Measurements from ENCODE around the gene CDK5RAP2.

The CDK5RAP2 gene

DNA sequence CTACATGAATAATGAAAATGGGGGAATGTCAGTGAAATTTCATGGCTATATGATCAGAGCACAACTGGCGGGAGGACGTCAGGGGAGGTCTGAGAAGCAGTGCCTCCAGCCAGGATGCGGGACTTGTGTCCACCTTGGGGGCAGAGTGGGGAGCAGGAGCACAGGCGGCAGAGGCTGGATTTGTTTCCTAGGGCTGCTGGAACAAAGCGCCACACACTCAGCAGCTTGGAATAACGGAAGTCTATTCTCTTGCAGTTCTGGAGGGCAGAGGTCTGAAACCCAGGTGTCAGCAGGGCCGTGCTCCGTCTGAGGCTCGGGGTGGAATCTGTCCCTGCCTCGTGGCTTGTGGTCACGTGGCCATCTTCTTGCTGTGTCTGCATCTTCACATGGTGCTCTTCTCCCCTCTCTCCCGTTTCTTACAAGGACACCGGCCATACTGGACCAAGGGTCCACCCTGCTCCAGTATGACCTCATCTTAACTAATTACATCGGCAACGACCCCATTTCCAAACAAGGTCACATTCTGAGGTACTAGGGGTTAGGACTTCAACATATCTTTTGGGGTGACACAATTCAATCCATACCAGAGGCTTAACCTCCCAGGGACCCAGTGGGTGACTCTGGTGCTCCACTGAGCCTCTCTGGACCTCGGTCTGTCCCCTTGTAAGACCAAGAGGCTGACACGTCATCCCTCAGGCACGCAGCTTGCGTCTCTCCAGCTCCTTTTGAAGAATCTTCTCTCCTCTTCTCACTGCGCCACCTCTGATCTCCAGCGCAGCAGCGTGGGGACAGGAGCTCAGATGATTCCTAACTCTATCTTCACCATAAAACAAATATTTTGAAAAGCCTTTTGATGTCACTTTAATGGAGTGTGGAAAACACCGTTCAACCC is 202.5 kb downstream of the CDK5RAP2 start:
- no peak for DNase-seq

DNA sequence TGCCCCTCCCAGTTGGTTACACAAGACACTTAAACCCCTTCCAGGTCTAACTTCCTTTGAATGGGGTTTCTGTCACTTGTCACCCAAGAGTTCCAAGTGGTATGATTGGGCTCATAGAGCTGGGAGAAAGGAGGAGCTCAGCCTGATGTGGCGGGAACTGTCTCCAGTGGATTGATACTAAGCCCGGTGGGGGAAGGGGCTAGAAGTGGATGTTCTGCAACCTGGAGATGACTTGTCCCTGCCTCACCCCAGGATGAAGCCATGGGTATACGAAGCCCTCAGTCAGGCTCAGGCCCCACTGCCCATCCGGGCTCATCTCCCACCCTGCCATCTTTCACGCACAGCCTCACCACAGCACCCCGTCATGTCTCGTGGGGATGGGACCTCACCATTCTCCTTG is 203.9 kb downstream of the CDK5RAP2 start:
- DNase-seq = no peak

DNA sequence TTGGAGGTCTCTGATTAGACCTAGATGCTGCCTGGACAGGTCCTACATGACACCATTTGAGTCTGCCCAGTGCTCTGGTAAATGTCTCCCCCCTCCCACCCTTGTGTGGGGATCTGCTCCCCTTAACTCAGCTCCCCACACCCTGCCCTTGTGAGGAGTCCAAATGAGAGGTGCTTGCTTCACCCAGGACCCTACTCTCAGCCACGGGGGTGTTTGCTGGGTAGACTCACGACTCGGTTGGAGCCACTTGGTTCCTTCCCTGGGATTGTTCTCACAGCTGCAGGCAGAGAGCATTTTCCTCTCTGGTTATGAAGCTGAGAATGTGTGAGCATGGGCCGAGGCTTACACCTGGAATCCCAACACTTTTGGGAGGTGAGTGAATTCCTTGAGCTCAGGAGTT is 204.7 kb downstream of the CDK5RAP2 start:
- DNase-seq = no peak

DNA sequence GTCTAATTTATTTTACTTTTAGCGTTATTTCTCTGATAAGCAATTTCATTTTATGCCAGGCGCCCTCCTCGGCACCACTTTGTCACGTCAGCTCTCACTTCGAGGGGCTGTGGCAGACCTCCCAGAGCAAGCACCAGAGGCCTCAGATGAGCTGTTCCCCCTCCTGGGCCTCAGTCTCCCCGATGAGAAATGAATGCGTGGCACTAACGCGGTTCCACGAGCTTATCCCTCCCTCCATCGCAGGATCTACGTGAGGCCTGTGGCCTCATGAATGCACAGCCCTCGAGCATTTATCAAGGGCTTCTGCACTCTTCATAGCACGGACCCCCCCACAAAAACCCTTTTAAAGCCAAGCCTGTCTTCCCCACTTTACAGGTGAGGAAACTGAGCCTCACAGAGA is 205.2 kb downstream of the CDK5RAP2 start:
- DNase-seq = no peak

DNA sequence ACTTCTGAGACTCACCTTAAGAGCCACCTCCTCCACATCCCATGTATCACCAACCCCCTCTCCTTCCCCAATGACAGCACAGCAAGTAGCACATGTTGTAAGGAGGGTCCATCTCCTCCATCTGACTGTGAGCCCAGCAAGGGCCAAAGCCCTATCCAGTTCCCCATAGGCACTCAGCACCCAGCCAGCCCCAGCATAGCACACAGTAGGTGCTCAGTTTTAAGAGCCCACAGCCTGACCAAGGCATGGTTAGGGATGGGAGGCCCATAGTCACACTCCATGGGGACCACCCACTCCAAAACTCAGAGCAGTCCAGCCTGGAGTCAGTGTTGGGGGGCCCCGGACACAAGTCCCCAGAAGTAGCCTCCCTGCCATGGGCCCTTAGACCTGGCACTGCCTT is 205.7 kb downstream of the CDK5RAP2 start:
- no peak for DNase-seq

DNA sequence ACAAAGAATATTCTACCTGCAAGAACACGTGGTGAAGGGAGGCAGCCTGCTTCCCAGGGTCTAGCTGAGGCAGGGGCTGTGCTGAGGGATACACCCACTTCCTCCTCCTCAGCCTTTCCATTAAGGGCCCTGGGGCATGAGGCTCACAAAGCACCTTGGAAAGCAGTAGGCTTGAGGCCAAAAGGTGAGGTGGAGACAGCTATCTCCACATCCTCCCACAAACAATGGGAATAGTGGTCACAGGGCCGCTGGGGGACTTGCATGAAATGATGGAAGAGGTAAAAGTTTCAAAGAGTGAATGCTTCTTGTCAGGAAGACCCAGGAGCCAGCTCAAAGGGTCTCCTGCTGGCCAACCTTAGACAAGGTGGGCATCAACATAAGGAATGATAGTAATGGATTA is 207.9 kb downstream of the CDK5RAP2 start:
- DNase-seq = no peak

DNA sequence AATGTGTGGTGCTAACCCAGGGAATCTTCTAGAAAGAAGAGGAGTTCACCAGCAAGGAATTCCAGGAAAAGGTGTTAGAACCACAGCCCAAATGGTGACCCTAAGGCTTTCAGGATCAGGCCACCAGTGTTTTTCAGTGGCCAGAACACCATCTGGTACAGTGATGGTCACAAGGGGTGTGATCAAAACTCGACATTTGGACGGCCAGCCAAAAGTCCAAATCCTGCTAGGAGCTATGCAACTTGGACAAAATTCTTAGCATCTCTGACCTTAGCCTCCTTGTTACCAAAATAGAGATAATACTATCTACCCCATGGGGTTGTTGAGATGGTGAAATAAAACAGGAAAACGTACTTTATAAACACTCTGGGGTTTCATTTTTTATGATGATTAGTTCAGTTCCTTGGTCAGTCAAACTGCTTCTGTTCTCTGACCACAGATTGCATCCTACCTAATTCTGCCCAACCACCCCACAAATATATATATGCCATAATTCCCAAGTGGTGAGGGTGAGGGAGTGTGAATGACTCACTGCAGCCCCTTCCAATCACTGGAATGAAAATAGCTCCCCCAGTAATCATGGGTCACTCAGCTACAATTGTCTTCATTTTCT is 210.3 kb downstream of the CDK5RAP2 start:
- no peak for DNase-seq

DNA sequence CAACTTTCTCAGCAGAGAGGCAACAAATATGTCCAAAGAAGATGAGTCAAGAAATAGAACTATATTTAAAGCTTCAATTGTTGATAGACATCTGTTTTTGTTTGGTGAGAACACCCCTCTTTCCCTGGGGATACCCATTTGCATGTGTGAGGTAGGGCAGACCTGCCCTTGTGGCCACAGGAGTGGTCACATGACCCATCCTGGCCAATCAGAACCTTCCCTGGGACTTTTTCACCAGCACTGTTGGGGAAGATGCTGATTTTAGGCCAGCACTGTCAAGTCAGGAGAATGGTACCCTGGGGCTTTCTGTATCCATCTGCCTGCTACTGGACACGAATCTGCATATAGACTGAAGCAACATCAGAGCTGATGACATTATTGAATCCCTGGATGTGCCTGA is 211.2 kb downstream of the CDK5RAP2 start:
- DNase-seq = no peak

DNA sequence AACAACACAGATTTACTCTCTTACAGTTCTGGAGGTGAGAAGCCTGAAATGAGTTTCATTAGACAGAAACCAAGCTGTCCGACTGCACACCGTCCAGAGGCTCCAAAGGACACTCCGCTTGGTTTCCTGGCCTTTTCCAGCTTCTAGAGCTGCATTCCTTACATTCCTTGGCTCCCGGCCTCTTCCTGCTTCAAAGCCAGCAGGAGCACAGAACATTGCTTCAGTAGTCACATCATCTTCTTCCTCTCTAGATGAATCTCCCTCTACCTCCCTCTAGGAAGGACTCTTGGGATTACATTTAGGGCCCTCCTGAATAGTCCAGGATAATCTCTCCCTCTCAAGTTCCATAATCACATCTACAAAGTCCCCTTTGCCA is 213.3 kb downstream of the CDK5RAP2 start:
- no peak for DNase-seq

DNA sequence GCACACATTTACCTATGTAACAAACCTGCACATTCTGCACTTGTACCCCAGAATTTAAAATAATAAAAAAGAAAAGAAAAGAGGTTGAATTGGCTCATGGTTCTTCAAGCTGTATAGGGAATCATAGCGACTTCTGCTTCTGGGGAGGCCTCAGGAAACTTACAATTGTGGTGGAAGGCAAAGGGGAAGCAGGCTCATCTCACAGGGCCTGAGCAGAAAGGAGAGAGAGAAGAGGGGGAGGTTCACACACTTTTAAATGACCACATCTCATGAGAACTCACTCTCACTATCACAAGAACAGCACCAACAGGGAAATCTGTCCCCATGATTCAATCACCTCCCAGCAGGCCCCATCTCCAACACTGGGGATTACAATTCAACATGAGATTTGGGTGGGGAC is 214.6 kb downstream of the CDK5RAP2 start:
- no peak for DNase-seq

DNA sequence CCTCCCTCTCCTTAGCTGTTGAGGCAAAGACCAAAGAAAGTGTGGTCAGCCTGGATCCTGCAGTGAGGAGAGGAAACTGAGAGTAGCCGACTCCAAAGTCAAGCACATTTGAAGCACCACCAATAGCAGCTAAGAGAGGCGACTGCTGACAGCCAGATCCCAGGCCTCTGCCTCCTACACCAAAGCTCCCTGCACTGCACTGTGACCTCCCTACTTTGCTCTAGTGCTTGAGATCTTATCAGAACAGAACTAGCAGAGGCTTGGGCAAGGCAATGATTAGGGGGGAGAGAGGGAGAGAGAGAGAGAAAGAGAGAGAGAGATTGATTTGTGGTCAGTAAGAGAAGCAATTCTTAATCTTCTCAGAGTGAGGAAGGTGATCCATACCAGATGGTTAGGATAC is 216.3 kb downstream of the CDK5RAP2 start:
- no peak for DNase-seq

DNA sequence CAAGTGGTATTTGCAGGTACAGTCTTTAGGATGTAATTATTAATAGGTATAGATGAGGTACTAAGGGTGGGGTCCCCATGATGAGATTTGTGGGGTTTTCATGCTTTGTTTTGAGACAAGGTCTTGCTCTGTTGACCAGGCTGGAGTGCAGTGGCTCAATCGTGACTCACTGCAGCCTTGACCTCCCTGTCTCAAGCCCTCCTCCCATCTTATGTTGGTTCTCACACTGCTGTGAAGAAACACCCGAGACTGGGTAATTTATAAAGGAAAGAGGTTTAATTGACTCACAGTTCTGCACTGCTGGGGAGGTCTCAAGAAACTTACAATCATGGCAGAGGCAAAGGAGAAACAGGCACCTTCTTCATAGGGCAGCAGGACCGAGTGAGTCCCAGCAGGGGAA is 217.5 kb downstream of the CDK5RAP2 start:
- no peak for DNase-seq

DNA sequence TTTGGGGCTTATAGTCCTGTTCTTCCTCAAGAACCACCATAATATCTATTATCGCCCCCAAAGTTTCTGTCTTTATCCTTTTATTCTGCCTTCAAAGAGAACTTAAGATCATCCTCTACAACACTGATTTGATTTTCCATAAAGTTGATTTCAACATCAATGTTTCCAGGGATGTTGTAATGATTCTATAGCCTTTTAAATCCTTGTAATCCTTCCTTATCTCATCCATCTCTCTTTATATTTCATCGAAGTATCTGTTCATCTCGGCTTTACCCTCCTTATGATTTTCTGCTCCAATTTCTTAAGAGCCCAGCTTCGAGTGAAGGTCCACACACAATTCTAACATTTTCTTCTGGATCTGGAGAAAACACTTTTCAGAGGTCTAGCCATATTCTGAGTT is 218.4 kb downstream of the CDK5RAP2 start:
- DNase-seq = no peak

DNA sequence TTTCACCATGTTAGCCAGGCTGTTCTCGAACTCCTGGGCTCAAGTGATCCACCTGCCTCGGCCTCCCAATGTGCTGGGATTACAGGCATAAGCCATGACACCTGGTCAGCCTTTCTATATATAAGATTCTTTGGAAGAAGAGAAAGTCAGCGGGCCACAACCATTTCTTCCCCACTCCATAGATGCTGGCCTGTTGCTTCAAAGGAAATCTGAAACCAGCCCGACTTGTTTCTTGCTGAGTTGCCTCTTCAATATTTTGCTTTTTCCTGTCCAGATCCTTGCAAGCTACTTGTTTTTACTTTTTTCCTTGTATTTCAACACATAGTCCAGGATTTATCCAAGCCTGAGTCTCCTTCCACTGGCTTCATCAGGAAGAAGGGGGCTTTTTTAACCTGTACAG is 219.5 kb downstream of the CDK5RAP2 start:
- no peak for DNase-seq

DNA sequence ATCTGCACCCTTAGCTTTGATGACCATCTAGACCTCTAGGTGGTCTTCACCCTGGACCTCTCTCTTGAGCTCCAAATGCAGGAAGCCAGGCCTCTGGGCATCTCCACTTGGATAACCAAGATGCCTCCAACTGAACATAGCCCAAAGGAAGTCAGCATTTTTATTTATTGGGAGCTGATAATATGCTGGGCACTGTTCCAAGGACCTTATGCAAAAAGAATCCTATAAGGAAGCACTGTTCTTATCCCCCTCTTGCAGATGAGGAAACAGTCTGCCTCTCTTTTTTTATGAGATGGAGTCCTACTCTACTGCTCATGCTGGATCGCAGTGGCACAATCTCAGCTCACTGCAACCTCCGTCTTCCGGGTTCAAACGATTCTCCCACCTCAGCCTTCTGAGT is 219.9 kb downstream of the CDK5RAP2 start:
- DNase-seq = no peak

DNA sequence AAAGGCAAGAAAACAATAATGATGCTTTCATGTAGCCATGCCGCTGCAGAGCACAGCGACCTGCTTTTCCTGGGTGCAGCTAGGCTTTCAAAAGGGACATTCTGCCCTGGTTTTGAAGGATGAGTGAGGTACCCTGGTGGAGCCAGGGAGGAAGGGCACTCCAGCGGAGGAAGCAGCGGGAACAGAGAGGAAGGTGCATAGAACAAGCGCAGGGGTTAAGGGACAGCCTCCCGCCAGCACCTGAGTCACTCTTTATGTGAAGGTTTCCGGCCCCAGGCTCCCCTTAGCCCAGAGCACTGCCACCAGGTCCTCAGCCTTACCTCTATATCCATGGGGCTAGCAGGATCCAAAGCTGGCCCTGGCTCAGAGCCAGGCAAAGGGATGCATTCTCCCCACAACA is 221.1 kb downstream of the CDK5RAP2 start:
- DNase-seq = no peak

DNA sequence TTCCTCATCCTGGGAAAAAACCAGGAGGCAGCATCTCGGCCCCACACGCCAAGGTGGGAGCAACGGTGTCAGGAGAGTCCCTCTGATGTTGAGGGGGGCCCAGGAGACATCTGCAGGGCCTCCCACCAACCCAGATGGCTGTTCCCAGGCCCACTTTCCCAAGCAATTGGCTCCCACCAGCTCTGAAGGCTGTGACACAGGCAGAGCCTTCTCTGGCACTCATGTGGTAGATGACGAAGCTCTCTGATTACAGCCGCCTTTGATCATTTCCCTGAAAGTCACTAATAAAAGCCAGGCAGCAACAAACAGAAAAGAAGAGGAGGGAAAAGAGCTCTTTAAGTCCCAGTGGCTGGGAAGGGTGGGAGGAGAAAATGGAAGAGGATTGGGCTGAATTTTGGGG is 226.5 kb downstream of the CDK5RAP2 start:
- DNase-seq = no peak

DNA sequence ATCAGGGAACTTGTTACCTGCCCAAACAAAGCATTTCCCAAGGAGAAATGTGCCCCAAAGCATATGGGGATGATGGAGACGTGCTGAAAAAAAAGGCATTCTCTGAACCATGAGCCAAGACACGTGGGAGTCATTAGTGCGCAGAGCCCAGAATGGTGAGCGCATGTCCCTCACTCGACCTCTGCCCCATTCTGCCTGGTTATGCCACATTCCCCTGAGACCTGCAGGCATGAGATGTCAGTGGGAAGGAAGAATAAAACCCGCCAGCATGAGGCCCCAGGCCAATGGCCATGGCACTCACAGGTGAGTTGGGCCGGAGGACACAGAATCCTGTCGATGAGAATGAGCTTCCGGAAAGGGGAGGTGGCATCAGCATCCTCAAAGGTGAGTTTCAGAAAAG is 228.9 kb downstream of the CDK5RAP2 start:
- DNase-seq = no peak

DNA sequence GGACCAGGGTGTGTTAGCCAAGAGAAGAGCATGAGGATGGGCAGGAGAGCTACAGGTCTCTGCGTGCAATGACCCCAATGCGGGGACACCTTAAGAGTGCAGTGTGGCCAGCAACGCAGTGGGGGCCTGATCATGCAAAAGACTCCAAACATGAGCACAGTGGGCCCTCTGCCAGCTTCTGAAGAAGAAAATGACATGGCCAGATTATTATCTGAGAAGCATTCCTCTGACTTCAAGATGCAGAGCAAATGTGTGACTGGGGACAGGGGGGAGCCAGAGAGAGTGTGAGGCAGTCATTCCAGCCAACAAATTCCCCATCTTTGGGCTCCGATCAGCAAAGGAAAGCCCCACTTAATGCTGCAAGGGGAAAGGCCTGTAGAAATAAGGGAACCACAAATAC is 229.4 kb downstream of the CDK5RAP2 start:
- DNase-seq = no peak

DNA sequence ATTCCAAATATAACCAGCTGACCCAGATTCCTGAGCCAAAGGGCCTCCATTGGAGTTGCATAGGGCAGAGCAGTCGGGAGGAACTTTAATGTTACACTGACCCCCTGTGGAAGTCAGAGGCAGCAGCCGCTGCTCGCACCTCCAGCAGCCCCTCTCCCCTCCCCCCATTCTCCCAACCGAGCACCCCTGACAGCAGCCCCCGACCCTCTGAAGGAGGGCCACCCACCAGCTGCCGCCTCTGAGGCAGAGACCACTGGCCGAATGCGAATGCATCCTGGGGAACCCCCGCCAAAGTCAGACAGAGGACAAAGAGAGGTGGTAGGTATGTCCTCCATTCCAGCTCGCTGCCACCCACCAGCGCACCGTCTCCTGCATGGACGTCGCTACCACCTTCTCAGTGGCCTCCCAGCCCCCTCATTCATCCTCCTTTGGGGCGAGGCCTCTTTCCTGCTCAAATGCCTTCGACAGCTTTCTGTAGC is 231.0 kb downstream of the CDK5RAP2 start:
- DNase-seq = peak; percentile 34

DNA sequence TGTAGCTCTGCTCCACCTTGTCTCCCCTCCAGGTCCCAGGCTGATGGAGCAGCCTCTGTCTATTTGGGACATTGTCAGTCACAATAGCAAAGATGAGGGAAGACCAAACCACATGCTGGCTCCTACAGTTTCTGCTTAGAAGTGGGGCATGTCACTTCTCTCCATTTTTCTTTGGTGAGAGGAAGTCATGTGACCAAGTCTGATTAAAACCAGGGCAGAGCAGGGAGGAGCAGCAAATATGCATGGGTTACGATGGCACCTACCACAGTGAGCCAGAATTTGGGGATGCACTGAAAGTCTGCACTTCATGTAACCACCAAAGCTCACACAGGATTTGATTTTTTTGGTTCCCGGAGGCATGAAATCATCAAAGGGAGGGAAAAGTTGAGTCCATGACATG is 234.6 kb downstream of the CDK5RAP2 start:
- no peak for DNase-seq

DNA sequence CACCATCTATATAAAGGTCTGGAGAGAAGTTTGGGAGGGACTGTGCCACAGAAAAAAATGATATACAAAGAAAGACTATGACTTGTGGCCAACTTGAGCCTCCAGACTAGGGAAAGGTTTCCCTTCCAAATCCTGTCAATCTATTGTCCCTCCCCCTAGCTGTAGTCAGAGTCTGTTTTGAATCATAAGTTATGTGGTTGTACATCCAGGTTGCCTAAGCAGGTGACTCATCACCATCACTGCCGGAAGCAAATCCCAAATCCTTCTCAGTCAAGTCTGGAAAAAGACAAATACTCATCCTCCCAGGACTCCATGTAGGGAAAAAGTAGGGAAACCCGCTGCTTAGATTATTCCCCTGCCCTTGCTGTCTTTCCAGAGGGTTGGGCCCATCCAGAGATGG is 235.7 kb downstream of the CDK5RAP2 start:
- DNase-seq = no peak

DNA sequence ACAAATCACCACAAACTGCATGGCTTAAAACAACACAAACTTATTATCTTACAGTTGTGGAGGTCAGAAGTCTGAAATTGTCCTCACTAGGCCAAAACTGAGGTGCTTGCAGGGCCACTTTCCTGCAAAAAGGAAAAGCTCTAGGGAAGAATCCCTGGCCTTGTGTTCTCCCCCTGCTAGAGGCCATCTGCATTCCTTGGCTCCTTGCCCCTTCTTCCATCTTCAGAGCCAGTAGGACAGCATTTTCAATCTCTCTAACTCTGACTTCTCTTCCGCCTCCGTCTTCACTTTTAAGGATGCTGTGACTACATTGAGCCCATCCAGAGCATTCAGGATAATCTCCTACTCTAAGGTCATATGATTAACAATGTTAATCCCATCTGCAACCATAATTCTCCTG is 236.6 kb downstream of the CDK5RAP2 start:
- no peak for DNase-seq

Measured in NCI-H2227 treated with DMSO at 0.1 percent for 48 hours (cell line).